Activated naive CD4-positive, alpha-beta T cell treated with anti-CD3 and anti-CD28 coated beads, Interleukin-2, amount 10 ng/mL, durations not matched to agents 7 days and 5 days (primary cell): ENCODE results near the gene SCFD2.

ENCODE experiments used
- CTCF ChIA-PET: fragments of 350-600 bp; sonication (Branson Sonifier 250); formaldehyde crosslinking; loops from one replicate; lab custom pipeline; 2021; ENCODE audit warnings: antibody characterized with exemption; lab: Charles Lee
- DNase-seq: peaks from one replicate; pipeline ENCODE4 v3.0.0-alpha.2; 2020
- H3K27ac Mint-ChIP-seq: one replicate; pipeline ENCODE4 v1.8.0; 2021; ENCODE audit warnings: mild to moderate bottlenecking, moderate library complexity, mixed read lengths
- H3K27me3 Mint-ChIP-seq: one replicate; pipeline ENCODE4 v1.8.0; 2021; ENCODE audit warnings: mild to moderate bottlenecking, mixed read lengths
- H3K36me3 Mint-ChIP-seq: one replicate; pipeline ENCODE4 v1.8.0; 2021; ENCODE audit warnings: mixed read lengths
- H3K4me1 Mint-ChIP-seq: one replicate; pipeline ENCODE4 v1.8.0; 2021; ENCODE audit warnings: mixed read lengths
- H3K4me3 Mint-ChIP-seq: one replicate; pipeline ENCODE4 v1.8.0; 2021; ENCODE audit warnings: mild to moderate bottlenecking, moderate library complexity, mixed read lengths
- H3K9me3 Mint-ChIP-seq: one replicate; pipeline ENCODE4 v1.8.0; 2021; ENCODE audit warnings: mixed read lengths

Gene SCFD2

DNA sequence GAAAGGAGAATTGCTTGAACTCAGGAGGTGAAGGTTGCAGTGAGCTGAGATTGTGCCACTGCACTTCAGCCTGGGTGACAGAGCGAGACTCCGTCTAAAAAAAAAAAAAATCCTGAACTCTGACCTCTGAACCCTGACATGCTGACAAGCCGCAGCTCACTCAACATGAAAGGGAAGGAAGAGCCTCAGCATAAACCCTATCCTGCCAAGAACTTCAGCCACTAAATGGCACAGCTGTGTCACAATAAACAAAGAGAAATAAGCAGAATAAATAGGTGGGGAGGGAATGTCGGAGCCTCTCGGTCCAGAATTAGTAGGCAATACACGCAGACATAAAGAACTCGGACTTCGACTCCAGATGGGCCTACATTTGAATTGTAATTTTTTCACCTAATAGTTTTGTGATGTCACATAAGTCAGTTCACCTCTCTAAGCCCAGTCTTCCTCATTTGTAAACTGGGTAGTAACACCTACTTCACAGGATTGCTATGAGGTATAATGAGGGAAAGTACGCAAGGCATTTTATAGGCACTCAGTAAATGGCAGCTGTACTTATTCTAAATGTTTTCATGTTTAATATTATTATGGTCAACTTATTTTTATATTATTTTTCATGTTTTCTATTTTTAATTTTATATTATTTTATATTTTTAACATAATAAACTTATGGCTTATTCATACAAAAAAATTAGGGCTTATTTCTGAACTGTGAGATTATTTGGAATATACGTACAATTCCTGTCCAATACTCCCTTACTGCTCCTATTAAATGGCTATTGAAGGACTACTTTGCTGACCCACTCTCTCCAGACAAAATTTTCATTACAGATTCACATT lies 243.4 kb downstream of the SCFD2 start:
- DNase-seq: no peak
- CTCF ChIA-PET: no interaction called here

DNA sequence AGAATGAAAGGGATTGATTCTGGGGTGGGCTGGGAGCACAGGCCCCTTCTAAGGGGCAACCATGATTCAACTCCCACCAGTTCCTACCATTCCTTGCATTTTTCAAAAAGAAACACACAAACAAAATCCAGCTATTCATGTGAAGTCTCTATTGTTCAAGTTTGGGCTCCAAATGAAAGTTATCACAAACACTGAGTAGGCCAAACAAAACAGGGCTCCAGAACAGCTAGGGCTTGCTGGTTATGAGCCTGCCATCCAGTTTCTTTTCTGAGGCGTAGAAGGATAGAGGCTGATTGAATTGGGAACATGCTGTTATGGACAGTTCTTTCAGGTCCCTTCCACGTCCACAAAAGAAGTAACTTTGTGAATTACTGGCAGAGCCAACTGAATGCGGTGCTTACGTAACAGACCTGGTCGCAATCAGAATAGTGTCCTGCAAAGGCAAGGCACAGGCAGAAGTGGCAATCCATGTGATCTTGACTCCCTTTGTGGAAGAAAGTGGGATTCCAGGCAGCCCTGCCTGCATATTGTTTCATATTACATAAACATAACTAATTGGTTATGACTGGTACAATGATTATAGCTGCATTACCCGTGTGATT lies 244.5 kb downstream of the SCFD2 start:
- Mint-ChIP-seq H3K4me1 (no peaks in the 10 kb centered on the region), H3K36me3 (peaks cover 5% of the 10 kb centered on the region), H3K4me3 (no peak overlapping the region), H3K27me3 (no peaks in the 10 kb centered on the region), H3K27ac (no peak overlapping the region), H3K9me3 (no peaks in the 10 kb centered on the region)
- CTCF ChIA-PET: no interaction called here
- no peak for DNase-seq

More for the DNA sequence above, 243.4 kb downstream of the SCFD2 start:
- H3K9me3 Mint-ChIP-seq: no peaks in the 10 kb centered on the region
- no peaks in the 10 kb centered on the region for H3K4me1 Mint-ChIP-seq
- no peak overlapping the region for H3K27ac Mint-ChIP-seq
- peaks cover 5% of the 10 kb centered on the region for H3K36me3 Mint-ChIP-seq
- no peaks in the 10 kb centered on the region for H3K27me3 Mint-ChIP-seq
- no peak overlapping the region for H3K4me3 Mint-ChIP-seq

DNA sequence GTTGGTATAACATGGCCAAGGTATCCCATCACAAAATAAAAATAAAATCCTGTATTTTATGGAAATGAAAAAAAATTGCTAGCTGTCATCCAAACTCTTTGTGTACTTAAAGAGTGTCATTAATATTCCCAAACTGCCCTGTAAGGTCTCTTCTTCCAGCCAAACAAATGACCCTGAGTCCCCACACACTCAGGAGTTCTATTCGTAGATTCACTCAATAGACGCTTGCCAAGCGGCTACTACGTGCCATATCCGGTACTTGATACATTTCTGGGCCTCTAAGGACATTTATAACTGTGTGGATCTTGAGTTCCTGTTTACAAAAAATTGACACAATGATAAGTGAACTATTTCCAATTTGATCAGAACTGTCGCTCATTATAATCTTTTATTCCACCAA lies 245.1 kb downstream of the SCFD2 start:
- H3K4me1 Mint-ChIP-seq: no peaks in the 10 kb centered on the region
- peaks cover 3% of the 10 kb centered on the region for H3K36me3 Mint-ChIP-seq
- CTCF ChIA-PET: no interaction called here
- no peaks in the 10 kb centered on the region for H3K9me3 Mint-ChIP-seq
- no peaks in the 10 kb centered on the region for H3K27me3 Mint-ChIP-seq
- H3K4me3 Mint-ChIP-seq: no peak overlapping the region
- no peak for DNase-seq
- H3K27ac Mint-ChIP-seq: no peak overlapping the region

DNA sequence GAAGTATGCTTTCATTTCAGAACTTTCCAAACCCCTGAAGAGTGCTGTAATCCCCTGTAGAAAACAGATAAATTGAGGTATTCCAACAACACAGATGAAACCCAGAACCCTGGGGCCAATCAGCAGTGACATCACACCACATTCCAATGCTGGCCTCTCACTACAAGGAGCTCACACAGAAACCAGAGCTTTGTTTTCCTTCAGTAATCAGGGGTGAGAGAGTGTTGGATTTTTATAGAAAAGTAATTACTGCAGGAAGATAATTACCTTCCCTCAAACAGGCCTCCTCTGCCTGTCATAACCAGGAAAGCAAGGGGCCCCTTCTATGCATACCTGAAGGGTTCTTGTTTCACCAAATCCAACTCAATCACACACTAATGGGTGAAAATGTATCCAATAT lies 246.2 kb downstream of the SCFD2 start:
- CTCF ChIA-PET: no interaction called here
- DNase-seq: no peak
- no peak overlapping the region for H3K4me3 Mint-ChIP-seq
- H3K36me3 Mint-ChIP-seq: peaks cover 5% of the 10 kb centered on the region
- H3K27me3 Mint-ChIP-seq: no peaks in the 10 kb centered on the region
- H3K27ac Mint-ChIP-seq: no peak overlapping the region
- H3K4me1 Mint-ChIP-seq: no peaks in the 10 kb centered on the region
- H3K9me3 Mint-ChIP-seq: no peaks in the 10 kb centered on the region

DNA sequence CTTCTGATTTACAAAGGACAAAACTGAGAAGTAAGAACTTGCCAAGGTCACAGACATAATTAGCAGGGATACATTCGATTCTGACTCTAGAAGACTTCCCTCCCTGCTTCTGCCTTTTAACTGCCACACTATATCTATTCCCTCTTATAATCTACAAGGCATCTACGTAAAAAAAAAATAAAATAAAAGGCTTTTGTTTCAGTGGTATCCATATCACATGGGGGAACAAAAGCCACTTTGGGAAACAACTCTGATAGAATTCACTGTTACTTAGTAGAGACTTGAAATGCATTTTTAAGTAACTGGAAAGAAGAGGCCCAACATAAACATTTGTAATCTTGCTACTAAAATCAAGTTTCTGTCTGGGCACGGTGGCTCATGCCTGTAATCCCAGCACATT lies 247.2 kb downstream of the SCFD2 start:
- H3K27ac Mint-ChIP-seq: no peak overlapping the region
- CTCF ChIA-PET: no interaction called here
- H3K9me3 Mint-ChIP-seq: no peaks in the 10 kb centered on the region
- no peak for DNase-seq
- H3K36me3 Mint-ChIP-seq: peaks cover 5% of the 10 kb centered on the region
- H3K4me1 Mint-ChIP-seq: no peaks in the 10 kb centered on the region
- no peaks in the 10 kb centered on the region for H3K27me3 Mint-ChIP-seq
- no peak overlapping the region for H3K4me3 Mint-ChIP-seq

DNA sequence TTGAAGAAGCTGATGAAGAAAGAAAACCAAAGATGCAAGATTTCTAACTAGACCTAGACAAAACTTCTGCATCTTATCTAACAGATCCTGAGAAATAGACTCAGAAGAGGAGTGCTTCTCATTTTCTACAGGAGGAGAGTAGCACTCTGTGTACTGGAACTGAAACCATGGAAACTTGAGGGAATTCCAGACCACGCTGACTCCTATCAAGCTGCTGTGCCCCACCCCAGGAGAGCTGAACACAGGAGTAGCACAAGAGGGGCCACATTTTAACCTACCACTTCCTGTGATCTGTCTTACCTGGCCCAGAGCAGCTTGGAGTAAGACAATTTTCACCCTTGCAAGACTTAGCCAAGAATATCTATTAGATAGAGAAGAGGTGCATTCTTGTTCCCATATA lies 248.9 kb downstream of the SCFD2 start:
- H3K4me3 Mint-ChIP-seq: no peak overlapping the region
- H3K27me3 Mint-ChIP-seq: no peaks in the 10 kb centered on the region
- no peak overlapping the region for H3K27ac Mint-ChIP-seq
- no peaks in the 10 kb centered on the region for H3K9me3 Mint-ChIP-seq
- CTCF ChIA-PET: no interaction called here
- peaks cover 5% of the 10 kb centered on the region for H3K36me3 Mint-ChIP-seq
- H3K4me1 Mint-ChIP-seq: no peaks in the 10 kb centered on the region
- DNase-seq: no peak

DNA sequence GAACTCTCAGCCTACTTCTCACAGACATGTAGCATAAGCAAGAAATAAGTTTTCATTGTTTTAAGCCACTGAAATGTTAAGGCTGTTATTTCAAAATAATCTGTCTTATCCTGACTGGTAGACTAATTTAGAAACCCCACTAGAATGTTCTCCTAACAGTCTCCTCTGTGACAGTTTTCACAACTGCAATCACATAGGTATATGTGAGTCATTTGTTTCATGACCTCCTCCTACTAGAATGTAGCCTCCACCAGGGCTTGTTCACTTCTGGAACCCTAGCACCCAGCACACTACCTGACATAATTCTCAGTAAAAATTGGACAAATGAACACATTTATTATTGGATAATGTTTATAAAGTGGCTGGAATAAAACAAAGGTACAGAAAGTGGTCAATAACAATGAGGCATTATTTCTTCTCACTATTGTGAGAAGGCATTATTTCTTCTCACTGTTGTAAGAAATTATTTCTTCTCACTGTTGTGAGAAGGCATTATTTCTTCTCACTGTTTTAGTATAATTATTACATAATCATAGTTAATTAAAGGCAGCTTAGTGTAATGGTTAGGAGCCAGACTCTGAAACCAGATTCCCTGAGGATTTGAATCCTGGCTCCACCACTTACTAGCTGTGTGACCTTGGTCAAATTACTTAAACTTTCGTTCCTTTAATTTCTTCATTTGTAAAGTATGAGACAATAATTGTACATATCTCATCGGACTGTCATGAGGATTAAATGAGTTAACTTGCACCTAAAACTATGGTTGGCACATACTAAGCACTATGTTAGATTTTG lies 252.2 kb downstream of the SCFD2 start:
- Mint-ChIP-seq H3K36me3 (peaks cover 10% of the 10 kb centered on the region), H3K4me1 (no peaks in the 10 kb centered on the region), H3K27me3 (no peaks in the 10 kb centered on the region), H3K4me3 (no peak overlapping the region), H3K27ac (no peak overlapping the region), H3K9me3 (peaks cover 4% of the 10 kb centered on the region)
- no peak for DNase-seq
- CTCF ChIA-PET: no interaction called here

DNA sequence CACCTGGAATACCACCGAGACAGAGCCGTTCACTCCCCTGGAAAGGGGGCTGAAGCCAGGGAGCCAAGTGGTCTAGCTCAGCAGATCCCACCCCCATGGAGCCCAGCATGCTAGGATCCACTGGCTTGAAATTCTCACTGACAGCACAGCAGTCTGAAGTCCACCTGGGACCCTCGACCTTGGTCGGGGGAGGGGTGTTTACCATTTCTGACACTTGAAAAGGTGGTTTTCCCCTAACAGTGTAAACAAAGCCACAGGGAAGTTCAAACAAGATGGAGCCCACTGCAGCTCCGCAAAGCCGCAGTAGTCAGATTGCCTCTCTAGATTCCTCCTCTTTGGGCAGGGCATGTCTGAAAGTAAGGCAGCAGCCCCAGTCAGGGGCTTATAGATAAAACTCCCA lies 260.5 kb downstream of the SCFD2 start:
- CTCF ChIA-PET: no interaction called here
- no peak for DNase-seq
- Mint-ChIP-seq H3K4me1 (no peaks in the 10 kb centered on the region), H3K4me3 (no peak overlapping the region), H3K9me3 (peaks cover 4% of the 10 kb centered on the region), H3K27ac (no peak overlapping the region), H3K36me3 (peaks cover 6% of the 10 kb centered on the region), H3K27me3 (no peaks in the 10 kb centered on the region)

DNA sequence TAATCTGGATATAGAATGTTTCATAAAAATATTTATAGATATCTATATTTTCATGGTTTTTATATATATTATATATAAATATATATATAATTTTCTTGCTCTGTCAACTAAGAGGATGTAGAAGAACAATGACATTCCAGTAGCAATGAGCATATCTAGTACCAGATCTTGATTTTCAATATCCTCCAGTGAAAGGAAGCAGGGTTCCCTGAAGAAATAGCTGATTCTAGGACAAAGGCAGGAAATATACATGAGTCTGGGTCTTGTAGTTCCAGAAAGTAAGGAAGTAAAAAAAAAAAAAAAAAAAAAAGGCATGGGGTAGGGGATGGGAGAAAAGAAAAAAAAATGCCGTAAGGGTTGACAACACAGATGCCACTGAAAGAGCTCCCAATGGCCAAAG lies 262.4 kb downstream of the SCFD2 start:
- H3K36me3 Mint-ChIP-seq: peaks cover 7% of the 10 kb centered on the region
- CTCF ChIA-PET: no interaction called here
- DNase-seq: no peak

DNA sequence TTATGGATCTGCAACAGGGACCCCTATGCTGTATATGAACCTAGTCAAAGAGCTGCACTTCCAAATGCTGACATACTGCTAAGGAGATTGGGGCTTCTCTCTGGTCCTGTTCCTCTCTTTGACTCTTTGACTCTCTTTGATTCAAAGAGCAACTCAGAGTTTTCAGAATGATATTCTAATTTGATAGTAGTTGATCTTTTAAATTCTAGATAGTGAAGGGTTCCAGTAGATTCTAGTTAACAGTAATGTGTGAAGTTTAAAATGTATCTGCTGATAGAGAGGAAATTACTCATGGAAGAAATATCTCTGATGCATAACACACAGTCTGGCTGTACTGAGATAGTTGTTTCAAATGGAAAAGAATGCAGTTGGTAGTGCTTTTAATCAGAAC lies 264.7 kb downstream of the SCFD2 start:
- Mint-ChIP-seq H3K9me3 (peaks cover 10% of the 10 kb centered on the region), H3K4me1 (no peaks in the 10 kb centered on the region), H3K36me3 (peaks cover 7% of the 10 kb centered on the region), H3K4me3 (no peak overlapping the region), H3K27ac (no peak overlapping the region), H3K27me3 (no peaks in the 10 kb centered on the region)
- CTCF ChIA-PET: no interaction called here
- no peak for DNase-seq

More for the DNA sequence above, 262.4 kb downstream of the SCFD2 start:
- Mint-ChIP-seq H3K4me1 (no peaks in the 10 kb centered on the region), H3K9me3 (peaks cover 10% of the 10 kb centered on the region), H3K4me3 (no peak overlapping the region), H3K27ac (no peak overlapping the region), H3K27me3 (no peaks in the 10 kb centered on the region)

DNA sequence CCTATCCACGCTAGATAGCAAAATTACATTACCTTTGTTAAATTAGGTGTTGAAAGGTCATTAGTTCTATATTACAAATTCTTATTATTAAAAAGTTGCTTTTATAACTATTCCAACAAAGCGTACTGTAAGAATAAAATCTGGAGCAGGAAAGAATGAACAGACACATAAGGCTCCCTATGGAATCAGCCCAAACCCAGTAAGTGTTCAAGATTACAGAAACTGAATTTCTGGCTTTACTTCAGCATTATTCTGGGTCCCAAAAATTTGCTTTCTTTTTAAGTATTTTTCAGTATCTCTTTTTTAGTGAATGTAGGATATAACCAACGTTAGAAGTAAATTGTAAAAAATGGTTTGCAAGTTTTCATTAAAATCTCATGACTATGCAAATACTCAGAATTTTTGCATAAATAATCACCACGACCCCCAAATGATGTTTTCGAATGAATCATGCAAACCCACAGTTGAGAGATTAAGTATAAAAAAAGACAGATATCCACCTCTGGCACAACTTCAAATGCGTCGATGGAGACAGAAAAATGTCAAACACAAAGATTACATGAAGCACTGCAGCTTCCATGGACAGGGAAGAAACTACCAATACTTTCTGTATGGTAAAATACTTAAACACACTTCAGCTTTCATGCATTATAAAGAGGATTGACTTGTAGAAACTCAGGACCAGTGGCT lies 265.2 kb downstream of the SCFD2 start:
- H3K9me3 Mint-ChIP-seq: peaks cover 10% of the 10 kb centered on the region
- no peak overlapping the region for H3K27ac Mint-ChIP-seq
- H3K4me3 Mint-ChIP-seq: no peak overlapping the region
- DNase-seq: no peak
- CTCF ChIA-PET: no interaction called here
- no peaks in the 10 kb centered on the region for H3K27me3 Mint-ChIP-seq
- peaks cover 7% of the 10 kb centered on the region for H3K36me3 Mint-ChIP-seq
- H3K4me1 Mint-ChIP-seq: no peaks in the 10 kb centered on the region

DNA sequence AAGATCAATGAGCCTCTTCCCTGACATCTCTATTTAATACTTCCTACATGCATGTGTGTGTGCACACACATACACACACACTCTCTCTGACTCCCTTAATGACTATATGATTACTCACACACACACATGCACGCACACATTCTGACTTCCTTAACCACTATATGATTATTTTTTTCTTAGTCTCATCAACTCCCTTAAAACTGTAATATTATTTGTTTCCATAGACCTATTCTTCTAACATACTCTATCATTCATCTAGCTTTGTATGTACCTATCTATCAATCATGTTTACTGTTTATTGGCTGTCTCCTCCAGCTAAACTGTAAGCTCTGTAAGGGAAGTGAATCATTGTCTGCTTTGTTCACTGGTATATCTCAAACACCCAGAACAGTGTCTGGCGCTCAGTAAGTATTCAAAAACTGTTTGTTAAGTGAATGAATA lies 267.2 kb downstream of the SCFD2 start:
- Mint-ChIP-seq H3K36me3 (peaks cover 7% of the 10 kb centered on the region), H3K9me3 (peaks cover 10% of the 10 kb centered on the region), H3K27me3 (no peaks in the 10 kb centered on the region), H3K4me1 (no peaks in the 10 kb centered on the region), H3K4me3 (no peak overlapping the region), H3K27ac (no peak overlapping the region)
- CTCF ChIA-PET: no interaction called here
- no peak for DNase-seq

DNA sequence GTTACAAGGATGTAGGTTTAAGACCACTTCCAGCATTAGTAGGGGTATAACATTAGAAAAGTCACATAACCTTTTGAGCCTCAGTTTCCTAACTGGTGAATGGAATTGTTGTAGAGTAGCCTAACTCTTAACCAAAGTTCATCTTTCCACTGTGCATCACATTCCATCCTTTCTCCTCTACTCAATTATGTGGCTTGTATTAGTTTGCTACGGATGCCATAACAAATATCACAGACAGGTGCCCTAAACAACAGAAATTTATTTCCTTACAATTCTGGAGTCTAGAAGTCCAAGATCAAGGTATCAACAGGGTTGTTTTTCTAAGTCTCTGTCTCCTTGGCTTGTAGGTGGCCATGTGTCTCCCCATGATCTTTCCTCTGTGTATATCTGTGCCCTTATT lies 271.8 kb downstream of the SCFD2 start:
- Mint-ChIP-seq H3K36me3 (peaks cover 3% of the 10 kb centered on the region), H3K9me3 (peaks cover 6% of the 10 kb centered on the region), H3K4me1 (no peaks in the 10 kb centered on the region), H3K4me3 (no peak overlapping the region), H3K27ac (no peak overlapping the region), H3K27me3 (no peaks in the 10 kb centered on the region)
- CTCF ChIA-PET: no interaction called here
- DNase-seq: no peak
